Measurements from ENCODE around the gene TMUB1. TPM values are rescaled to one million over a fixed set of nuclear protein-coding genes. Genes with fewer than 3 reads are reported as not detected.
A peak's percentile ranks its signal among the peaks of the same experiment; 100 is the strongest.

TMUB1 gene
- total RNA-seq, 1 experiment from 2014 or later, result 60.9 TPM

- peak; percentile 85 for DNase-seq (ENCODE audit: low read depth)
Measured at GRCh38 chr7:151104411-151105235, 21.3 kb upstream of the TMUB1 start.

GRCh38 chr7:151103973-151104372 is 20.7 kb upstream of the TMUB1 start:
- DNase-seq (ENCODE audit: low read depth), result no peak

- DNase-seq (ENCODE audit: low read depth), result no peak
Measured at GRCh38 chr7:151102991-151103390, 19.7 kb upstream of the TMUB1 start.

GRCh38 chr7:151101621-151102396 is 18.5 kb upstream of the TMUB1 start:
- no peak for DNase-seq (ENCODE audit: low read depth)

GRCh38 chr7:151100921-151101320 is 17.6 kb upstream of the TMUB1 start:
- no peak for DNase-seq (ENCODE audit: low read depth)

- DNase-seq (ENCODE audit: low read depth), result peak; percentile 57
Measured at GRCh38 chr7:151099486-151100211, 16.4 kb upstream of the TMUB1 start.

- peak; percentile 85 for DNase-seq (ENCODE audit: low read depth)
Measured at GRCh38 chr7:151095828-151096475, 12.7 kb upstream of the TMUB1 start.

GRCh38 chr7:151095123-151095797 is 12.0 kb upstream of the TMUB1 start:
- no peak for DNase-seq (ENCODE audit: low read depth)

GRCh38 chr7:151094675-151095074 is 11.4 kb upstream of the TMUB1 start:
- no peak for DNase-seq (ENCODE audit: low read depth)

- DNase-seq (ENCODE audit: low read depth), result no peak
Measured at GRCh38 chr7:151093748-151094147, 10.5 kb upstream of the TMUB1 start.

GRCh38 chr7:151091988-151092387 is 8.7 kb upstream of the TMUB1 start:
- DNase-seq (ENCODE audit: low read depth), result no peak

GRCh38 chr7:151091431-151091830 is 8.1 kb upstream of the TMUB1 start:
- no peak for DNase-seq (ENCODE audit: low read depth)

GRCh38 chr7:151091003-151091402 is 7.7 kb upstream of the TMUB1 start:
- no peak for DNase-seq (ENCODE audit: low read depth)

GRCh38 chr7:151089893-151090730 is 6.8 kb upstream of the TMUB1 start:
- DNase-seq (ENCODE audit: low read depth), result no peak

GRCh38 chr7:151088856-151089699 is 5.8 kb upstream of the TMUB1 start:
- DNase-seq (ENCODE audit: low read depth), result peak; percentile 43

GRCh38 chr7:151088019-151088855 is 4.9 kb upstream of the TMUB1 start:
- DNase-seq (ENCODE audit: low read depth), result no peak

GRCh38 chr7:151087245-151088018 is 4.1 kb upstream of the TMUB1 start:
- DNase-seq (ENCODE audit: low read depth), result peak; percentile 65
